Measurements from ENCODE around the gene DACT3. TPM values are rescaled to one million over a fixed set of nuclear protein-coding genes. Genes with fewer than 3 reads are reported as not detected.

Gene DACT3, protein sequence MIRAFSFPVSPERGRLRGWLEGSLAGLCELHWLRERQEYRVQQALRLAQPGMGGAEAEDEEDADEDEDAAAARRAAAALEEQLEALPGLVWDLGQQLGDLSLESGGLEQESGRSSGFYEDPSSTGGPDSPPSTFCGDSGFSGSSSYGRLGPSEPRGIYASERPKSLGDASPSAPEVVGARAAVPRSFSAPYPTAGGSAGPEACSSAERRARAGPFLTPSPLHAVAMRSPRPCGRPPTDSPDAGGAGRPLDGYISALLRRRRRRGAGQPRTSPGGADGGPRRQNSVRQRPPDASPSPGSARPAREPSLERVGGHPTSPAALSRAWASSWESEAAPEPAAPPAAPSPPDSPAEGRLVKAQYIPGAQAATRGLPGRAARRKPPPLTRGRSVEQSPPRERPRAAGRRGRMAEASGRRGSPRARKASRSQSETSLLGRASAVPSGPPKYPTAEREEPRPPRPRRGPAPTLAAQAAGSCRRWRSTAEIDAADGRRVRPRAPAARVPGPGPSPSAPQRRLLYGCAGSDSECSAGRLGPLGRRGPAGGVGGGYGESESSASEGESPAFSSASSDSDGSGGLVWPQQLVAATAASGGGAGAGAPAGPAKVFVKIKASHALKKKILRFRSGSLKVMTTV
- polyA plus RNA-seq = 3.3 and 7.1 TPM in 2 replicates

DNA sequence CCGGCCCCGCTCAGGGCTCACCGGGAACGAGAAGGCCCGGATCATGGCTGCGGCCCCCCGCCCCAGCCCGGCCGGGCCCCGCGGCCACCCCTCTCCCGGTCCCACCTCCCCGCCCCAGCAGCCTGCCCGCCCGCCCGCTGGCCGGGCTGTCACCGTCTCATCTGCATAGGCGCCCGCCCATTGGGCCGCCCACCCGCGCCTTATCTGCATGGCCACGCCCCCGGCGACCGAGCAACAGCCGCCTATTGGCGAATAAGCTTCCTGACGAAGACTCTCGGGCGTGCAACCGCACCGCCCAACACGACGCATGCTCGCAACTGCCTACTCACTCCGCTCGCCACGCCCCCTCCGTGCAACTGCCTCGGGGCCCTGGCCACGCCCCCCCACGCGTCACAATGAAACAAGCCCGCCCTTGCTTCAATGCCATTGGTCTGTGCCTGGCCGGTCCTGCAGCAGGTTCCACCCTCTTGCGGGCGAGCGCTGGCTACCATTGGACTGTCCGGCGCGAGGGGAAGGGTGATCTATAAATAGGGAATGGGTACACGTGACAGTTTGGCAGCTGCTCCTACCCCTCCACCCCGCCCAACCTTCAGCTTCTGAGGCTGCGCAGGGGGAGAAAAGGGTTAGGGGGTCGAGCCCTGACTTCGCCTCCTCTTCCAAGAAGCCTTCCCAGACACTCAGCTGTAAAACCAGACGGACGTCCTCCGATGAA lies at the start of gene DACT3:
TSS of gene DACT3 (minus strand) at position 163 of the 712 bp plus-strand sequence. CDS start at position 45, 118 bp downstream.

DNA sequence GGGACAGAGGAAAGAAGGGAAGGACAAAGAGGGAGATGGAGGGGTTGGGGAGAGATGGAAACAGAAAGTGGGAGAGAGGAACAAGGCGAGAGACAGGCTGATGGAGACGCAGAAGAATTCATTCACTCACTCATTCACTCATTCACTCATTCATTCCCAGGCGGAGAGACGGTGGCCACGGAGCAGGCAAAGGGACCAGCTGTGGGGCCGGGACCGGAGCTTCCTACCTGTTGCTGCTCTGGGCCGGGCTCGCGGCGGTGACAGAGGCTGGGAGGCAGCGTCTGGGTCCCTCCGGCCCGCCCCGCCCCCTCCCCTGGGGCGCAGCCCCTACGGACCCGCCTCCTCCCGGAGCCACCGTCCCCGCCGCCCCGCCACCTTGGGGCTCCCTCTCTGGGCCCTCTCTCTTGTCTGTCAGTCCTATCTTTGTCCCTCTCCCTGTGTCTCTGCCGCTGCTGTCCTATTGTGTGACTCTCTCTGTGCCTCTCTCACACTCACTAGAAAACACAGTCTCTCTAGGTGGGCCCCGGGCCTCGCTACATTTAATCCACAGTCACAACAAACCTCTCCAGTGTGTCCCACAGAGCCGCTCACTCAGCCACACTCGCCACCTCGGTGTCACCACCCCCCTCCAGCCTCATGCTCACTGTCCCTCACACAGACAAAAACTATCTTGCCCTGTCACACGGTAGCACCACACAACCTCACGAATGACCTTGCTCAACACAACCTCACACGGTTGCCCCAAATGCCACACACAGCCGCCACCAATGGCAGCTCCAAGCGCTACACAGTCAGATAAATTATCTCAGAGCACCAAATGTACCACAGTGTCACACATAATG lies 24.8 kb downstream of the DACT3 start, which contains the start of gene GNG8:
TSS of gene GNG8 (minus strand) at position 283 of the 842 bp plus-strand sequence. CDS start 1,520 bp downstream, outside the sequence.

DNA sequence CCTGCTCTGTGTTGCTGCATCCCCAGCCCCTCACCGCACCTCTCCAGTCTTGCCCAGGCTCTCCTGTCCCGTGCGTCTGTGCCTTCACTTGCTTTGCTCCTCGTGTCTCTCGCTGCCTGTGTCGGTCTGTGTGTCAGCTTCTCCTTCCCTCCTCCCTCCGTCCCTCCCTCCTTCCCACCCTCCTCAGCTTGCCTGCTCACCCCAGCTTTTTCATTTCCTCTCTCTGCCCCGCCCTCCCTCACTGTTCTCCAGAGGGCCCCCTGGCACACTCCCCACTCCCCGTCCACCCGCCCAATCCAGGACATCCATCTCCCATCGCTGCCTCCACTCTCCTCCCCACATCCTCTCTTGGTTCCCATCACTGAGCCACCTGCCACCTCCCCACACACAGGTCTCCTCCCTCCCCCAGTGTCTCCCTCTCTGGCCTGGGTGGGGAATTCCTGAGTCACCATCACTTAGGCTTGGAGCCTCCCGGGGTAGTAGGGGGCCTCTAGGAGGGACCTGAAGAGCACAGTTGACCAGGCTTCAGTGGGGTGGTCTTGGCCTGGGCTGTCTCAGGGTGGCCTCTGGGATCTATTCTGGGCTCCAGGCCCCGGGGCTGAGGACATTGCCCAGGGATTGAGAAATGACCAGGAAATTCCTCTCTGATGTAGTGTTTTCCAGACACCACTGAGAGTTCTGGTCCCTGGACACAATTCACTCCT lies 35.9 kb downstream of the DACT3 start, which contains the start of gene PTGIR:
TSS of gene PTGIR (minus strand) at position 132 of the 704 bp plus-strand sequence. CDS start 864 bp downstream, outside the sequence.

DNA sequence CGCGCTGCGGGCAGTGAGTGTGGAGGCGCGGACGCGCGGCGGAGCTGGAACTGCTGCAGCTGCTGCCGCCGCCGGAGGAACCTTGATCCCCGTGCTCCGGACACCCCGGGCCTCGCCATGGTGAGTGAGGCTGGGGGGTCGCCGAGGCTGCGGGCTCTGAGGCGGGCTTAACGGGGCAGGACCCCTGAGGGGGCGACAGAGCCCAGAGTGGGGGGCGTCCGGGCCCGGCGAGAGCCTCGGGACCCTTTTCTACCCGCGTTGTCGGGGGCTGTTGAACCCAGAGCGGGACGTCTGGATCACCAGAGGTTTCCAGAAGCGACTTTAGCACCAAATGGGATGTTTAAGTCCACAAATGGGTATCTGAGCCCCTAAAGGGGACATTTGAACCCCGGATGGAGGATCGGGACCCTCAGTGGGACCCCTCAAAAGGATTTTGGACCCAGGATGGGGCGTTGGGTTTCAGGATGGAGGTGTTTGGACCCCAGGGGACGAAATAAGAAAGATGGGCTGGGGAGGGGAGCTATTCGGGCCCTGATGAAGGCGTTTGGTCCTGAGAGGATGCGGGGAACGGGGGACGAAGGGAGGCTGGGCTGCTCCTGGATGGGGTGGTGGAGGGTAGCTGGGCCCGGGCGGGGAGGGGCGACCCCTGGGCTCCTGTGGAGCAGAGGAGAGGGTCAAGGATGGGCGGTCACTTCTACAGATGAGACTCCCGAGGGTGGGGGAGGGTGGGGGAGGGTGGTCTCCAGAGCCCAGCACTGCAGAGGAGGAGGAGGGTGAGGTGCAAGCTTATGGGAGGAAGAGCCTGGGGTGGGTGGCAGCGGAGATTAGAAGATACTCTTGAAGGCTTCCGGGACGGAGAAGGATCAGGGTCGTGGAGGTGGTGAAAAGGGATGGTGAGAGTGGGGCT lies 59.4 kb downstream of the DACT3 start, which contains the start of gene CALM3:
TSS of gene CALM3 (plus strand) at position 13 of the 907 bp plus-strand sequence. CDS start at position 118, 105 bp downstream.

Other genes starting within 250 kb of the DACT3 start
- 0.20 TPM in 1 of 2 replicates, not detected in the other for gene CCDC8, start 247.6 kb downstream of the DACT3 start, polyA plus RNA-seq
- gene PNMA8C, start 232.2 kb downstream of the DACT3 start, polyA plus RNA-seq = 13.3 and 17.1 TPM in 2 replicates
- gene PNMA8A, start 189.6 kb downstream of the DACT3 start, polyA plus RNA-seq = 60.9 and 72.2 TPM in 2 replicates
- 4.9 and 6.1 TPM in 2 replicates for gene PNMA8B, start 165.3 kb downstream of the DACT3 start, polyA plus RNA-seq
- gene CALM3, start 59.9 kb downstream of the DACT3 start, polyA plus RNA-seq = 322 and 421 TPM in 2 replicates
- not detected in 2 replicates for gene PTGIR, start 36.1 kb downstream of the DACT3 start, polyA plus RNA-seq
- not detected in 2 replicates for gene GNG8, start 25.0 kb downstream of the DACT3 start, polyA plus RNA-seq
- gene PRKD2, start 55.9 kb upstream of the DACT3 start, polyA plus RNA-seq = 0.87 TPM in 1 of 2 replicates, not detected in the other
- gene FKRP, start 84.9 kb upstream of the DACT3 start, polyA plus RNA-seq = 9.0 and 9.2 TPM in 2 replicates
- 3.9 and 4.8 TPM in 2 replicates for gene STRN4, start 85.3 kb upstream of the DACT3 start, polyA plus RNA-seq
- gene SLC1A5, start 127.4 kb upstream of the DACT3 start, polyA plus RNA-seq = 0.21 TPM in 1 of 2 replicates, not detected in the other
- gene AP2S1, start 189.7 kb upstream of the DACT3 start, polyA plus RNA-seq = 49.7 and 57.9 TPM in 2 replicates
- gene ARHGAP35, start 199.8 kb upstream of the DACT3 start, polyA plus RNA-seq = 7.6 and 7.8 TPM in 2 replicates

Measured in Purkinje cell (primary cell).